GM12878 (cell line): ENCODE data around the gene ATXN1. TPM values are rescaled to one million over a fixed set of nuclear protein-coding genes. Genes with fewer than 3 reads are reported as not detected.
A peak's percentile ranks its signal among the peaks of the same experiment; 100 is the strongest.

ENCODE experiments used
- CHD4 ChIP-seq: fragments of 200-600 bp; sonication (generic); IDR thresholded peaks from 2 replicates; pipeline ENCODE4 v1.6.1; 2016; ENCODE audit warnings: mild to moderate bottlenecking
- IKZF1 ChIP-seq: fragments of 450-650 bp; conservative IDR thresholded peaks from 2 replicates; pipeline ENCODE4 v1.6.1; 2017; ENCODE audit warnings: antibody characterized with exemption, mild to moderate bottlenecking
- MEF2A ChIP-seq: IDR thresholded peaks from 2 replicates; pipeline ENCODE4 v1.6.1; 2011; ENCODE audit warnings: low read depth, mild to moderate bottlenecking, low read length, moderate library complexity; ENCODE audit not compliant: insufficient read depth
- MYC ChIP-seq: IDR thresholded peaks from 2 replicates; pipeline ENCODE4 v1.6.1; 2011; ENCODE audit warnings: mild to moderate bottlenecking, low read length, moderate library complexity, inconsistent platforms; ENCODE audit not compliant: insufficient read depth, insufficient replicate concordance, insufficient read length, severe bottlenecking
- RAD51 ChIP-seq: fragments of 450-650 bp; IDR thresholded peaks from 2 replicates; pipeline ENCODE4 v1.6.1; 2016; ENCODE audit warnings: moderate library complexity, mild to moderate bottlenecking, inconsistent platforms
- SIX5 ChIP-seq: IDR thresholded peaks from 2 replicates; pipeline ENCODE4 v1.6.1; 2011; ENCODE audit warnings: mild to moderate bottlenecking, low read depth, low read length, moderate library complexity; ENCODE audit not compliant: severe bottlenecking
- SMAD1 ChIP-seq: fragments of 450-650 bp; IDR thresholded peaks from 2 replicates; pipeline ENCODE4 v1.6.1; 2018; ENCODE audit warnings: mild to moderate bottlenecking, low read depth; ENCODE audit not compliant: partially characterized antibody
- SREBF1 ChIP-seq: IDR thresholded peaks from 2 replicates; pipeline ENCODE4 v1.6.1; 2012; ENCODE audit warnings: mild to moderate bottlenecking, low read length
- SRF ChIP-seq, 2 experiments: IDR thresholded peaks; 2 replicates each; pipeline ENCODE4 v1.6.1; 2011; ENCODE audit warnings: low read depth in 2 of 2, low read length in 2 of 2, mild to moderate bottlenecking in 1 of 2, moderate library complexity in 1 of 2
- STAT1 ChIP-seq: fragments of 450-650 bp; conservative IDR thresholded peaks from 2 replicates; pipeline ENCODE4 v1.6.1; 2014; ENCODE audit warnings: antibody characterized with exemption, mild to moderate bottlenecking
- SUPT20H ChIP-seq: IDR thresholded peaks from 2 replicates; pipeline ENCODE4 v1.6.1; 2011; ENCODE audit warnings: low read depth, mild to moderate bottlenecking, low read length, moderate library complexity, borderline replicate concordance; ENCODE audit not compliant: control insufficient read depth
- TBL1XR1 ChIP-seq: IDR thresholded peaks from 2 replicates; pipeline ENCODE4 v1.6.1; 2012; ENCODE audit warnings: low read depth, low read length, improper control_type of control experiment
- ZNF384 ChIP-seq: IDR thresholded peaks from 2 replicates; pipeline ENCODE4 v1.6.1; 2012; ENCODE audit warnings: low read depth, mild to moderate bottlenecking, low read length, improper control_type of control experiment, borderline replicate concordance
- polyA plus RNA-seq, 11 experiments: library from polyadenylated mRNA; depleted of rRNA in 4 of 11; unstranded in 6 of 11; stranded (reverse) in 5 of 11; fragments of >200 nt; fragmentation: Nextera tagmentation in 4 of 11; fragmentation: Illumina TruSeq in 1 of 11; extraction: Ambion mirVana in 4 of 11; extraction: Trizol in 1 of 11; gene quantifications; 1 replicate in 1 of 11; 2 replicates in 10 of 11; pipeline versions ENCODE4 v1.2.1 to v1.2.3, GENCODE V29; 2011 to 2016; ENCODE audit warnings: inconsistent platforms in 2 of 11, missing spikeins in 2 of 11, low read depth in 1 of 11
- total RNA-seq, 4 experiments: library from RNA; depleted of rRNA in 3 of 4; stranded (reverse); fragments of >200 nt in 3 of 4; fragmentation: Illumina TruSeq in 1 of 4; extraction: Trizol in 1 of 4; gene quantifications; 2 replicates each; pipeline versions ENCODE4 v1.2.1 to v1.2.3, GENCODE V29; 2013 to 2021
- TF ChIP-seq, protein P1 (sequence below): IDR thresholded peaks from 2 replicates; pipeline ENCODE4 v1.6.1; 2012; ENCODE audit warnings: low read depth, low read length, improper control_type of control experiment
- TF ChIP-seq, protein P2 (sequence below): fragments of 450-650 bp; formaldehyde crosslinking; IDR thresholded peaks from 2 replicates; pipeline ENCODE4 v1.4.0; 2022; ENCODE audit warnings: mild to moderate bottlenecking, moderate library complexity
- TF ChIP-seq, protein P3 (sequence below): fragments of 450-650 bp; IDR thresholded peaks from 2 replicates; pipeline ENCODE4 v1.6.1; 2017; ENCODE audit warnings: mild to moderate bottlenecking, low read depth, inconsistent platforms; ENCODE audit not compliant: poor library complexity, severe bottlenecking
- TF ChIP-seq, protein P4 (sequence below): fragments of 450-650 bp; IDR thresholded peaks from 2 replicates; pipeline ENCODE4 v1.6.1; 2018; ENCODE audit warnings: borderline replicate concordance, mild to moderate bottlenecking; ENCODE audit not compliant: partially characterized antibody
- TF ChIP-seq, protein P5 (sequence below): fragments of 450-650 bp; IDR thresholded peaks from 2 replicates; pipeline ENCODE4 v1.6.1; 2017; ENCODE audit warnings: mild to moderate bottlenecking

ATXN1 gene
- total and polyA plus RNA-seq, 10 of the 15 experiments (the other 5 are each of a cell fraction or from before 2014, with no cell fraction given) = 12.2 to 51.2 (median 20.5) TPM

DNA sequence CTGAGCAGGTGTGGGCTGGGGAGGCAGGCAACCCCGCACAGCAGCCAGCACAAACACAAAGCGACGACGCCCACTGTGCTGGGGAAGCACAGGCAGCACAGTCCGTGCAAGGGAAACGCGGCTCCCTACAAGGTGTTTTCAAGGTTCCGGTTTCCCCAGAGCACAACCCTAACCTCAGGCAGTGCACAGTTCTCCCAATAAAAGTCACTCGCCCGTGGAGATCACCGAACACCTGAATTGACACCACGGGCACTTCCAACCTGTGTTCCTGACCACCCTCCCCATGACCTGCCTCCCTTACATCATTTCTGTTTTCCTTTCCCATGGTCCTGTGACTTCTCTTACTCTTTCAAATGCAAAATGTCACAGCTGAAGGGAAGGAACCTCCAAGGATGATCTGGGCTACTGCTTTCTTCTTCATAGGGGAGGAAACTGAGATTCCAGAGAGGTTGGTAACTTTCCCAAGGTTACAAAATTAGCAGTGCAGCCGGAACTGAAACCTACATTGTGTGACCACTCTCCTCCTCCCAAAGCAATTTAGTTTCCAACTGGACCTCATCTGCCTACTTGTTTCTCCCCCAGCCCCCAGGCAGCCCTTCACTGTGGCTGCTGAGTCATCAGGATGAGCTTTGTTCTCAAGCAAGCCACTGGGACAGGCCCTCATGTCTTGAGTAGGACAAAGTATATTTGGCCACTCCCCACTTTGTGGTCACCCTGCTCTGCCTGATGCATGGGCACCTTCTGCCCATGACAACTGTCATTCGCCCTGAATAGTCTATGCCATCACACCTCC lies 125.3 kb downstream of the ATXN1 start (continued):
- TF ChIP-seq, protein P1, sequence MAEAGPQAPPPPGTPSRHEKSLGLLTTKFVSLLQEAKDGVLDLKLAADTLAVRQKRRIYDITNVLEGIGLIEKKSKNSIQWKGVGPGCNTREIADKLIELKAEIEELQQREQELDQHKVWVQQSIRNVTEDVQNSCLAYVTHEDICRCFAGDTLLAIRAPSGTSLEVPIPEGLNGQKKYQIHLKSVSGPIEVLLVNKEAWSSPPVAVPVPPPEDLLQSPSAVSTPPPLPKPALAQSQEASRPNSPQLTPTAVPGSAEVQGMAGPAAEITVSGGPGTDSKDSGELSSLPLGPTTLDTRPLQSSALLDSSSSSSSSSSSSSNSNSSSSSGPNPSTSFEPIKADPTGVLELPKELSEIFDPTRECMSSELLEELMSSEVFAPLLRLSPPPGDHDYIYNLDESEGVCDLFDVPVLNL = no peak
- TF ChIP-seq IKZF1 (peak; percentile 97), SREBF1 (no peak), SRF (IDR thresholded peaks at IDR 0.05; ENCODE audit: low read depth in 2 of 2, low read length in 2 of 2) (0 out of 4 replicates have a peak, but pooled peaks of 1 of the 2 experiments have one; percentile 4), MEF2A (peak; percentile 80), RAD51 (no peak), STAT1 (no peak), ZNF384 (no peak), MYC (no peak), TBL1XR1 (no peak), SMAD1 (no peak), SIX5 (no peak), CHD4 (no peak), SUPT20H (no peak)
- TF ChIP-seq, protein P2, sequence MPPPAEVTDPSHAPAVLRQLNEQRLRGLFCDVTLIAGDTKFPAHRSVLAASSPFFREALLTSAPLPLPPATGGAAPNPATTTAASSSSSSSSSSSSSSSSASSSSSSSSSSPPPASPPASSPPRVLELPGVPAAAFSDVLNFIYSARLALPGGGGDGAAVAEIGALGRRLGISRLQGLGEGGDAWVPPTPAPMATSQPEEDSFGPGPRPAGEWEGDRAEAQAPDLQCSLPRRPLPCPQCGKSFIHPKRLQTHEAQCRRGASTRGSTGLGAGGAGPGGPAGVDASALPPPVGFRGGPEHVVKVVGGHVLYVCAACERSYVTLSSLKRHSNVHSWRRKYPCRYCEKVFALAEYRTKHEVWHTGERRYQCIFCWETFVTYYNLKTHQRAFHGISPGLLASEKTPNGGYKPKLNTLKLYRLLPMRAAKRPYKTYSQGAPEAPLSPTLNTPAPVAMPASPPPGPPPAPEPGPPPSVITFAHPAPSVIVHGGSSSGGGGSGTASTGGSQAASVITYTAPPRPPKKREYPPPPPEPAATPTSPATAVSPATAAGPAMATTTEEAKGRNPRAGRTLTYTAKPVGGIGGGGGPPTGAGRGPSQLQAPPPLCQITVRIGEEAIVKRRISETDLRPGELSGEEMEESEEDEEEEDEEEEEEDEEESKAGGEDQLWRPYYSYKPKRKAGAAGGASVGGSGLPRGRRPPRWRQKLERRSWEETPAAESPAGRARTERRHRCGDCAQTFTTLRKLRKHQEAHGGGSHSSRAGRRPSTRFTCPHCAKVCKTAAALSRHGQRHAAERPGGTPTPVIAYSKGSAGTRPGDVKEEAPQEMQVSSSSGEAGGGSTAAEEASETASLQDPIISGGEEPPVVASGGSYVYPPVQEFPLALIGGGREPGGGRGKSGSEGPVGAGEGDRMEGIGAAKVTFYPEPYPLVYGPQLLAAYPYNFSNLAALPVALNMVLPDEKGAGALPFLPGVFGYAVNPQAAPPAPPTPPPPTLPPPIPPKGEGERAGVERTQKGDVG = no peak
- TF ChIP-seq, protein P3, sequence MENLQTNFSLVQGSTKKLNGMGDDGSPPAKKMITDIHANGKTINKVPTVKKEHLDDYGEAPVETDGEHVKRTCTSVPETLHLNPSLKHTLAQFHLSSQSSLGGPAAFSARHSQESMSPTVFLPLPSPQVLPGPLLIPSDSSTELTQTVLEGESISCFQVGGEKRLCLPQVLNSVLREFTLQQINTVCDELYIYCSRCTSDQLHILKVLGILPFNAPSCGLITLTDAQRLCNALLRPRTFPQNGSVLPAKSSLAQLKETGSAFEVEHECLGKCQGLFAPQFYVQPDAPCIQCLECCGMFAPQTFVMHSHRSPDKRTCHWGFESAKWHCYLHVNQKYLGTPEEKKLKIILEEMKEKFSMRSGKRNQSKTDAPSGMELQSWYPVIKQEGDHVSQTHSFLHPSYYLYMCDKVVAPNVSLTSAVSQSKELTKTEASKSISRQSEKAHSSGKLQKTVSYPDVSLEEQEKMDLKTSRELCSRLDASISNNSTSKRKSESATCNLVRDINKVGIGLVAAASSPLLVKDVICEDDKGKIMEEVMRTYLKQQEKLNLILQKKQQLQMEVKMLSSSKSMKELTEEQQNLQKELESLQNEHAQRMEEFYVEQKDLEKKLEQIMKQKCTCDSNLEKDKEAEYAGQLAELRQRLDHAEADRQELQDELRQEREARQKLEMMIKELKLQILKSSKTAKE = peak; percentile 60
- TF ChIP-seq, protein P4, sequence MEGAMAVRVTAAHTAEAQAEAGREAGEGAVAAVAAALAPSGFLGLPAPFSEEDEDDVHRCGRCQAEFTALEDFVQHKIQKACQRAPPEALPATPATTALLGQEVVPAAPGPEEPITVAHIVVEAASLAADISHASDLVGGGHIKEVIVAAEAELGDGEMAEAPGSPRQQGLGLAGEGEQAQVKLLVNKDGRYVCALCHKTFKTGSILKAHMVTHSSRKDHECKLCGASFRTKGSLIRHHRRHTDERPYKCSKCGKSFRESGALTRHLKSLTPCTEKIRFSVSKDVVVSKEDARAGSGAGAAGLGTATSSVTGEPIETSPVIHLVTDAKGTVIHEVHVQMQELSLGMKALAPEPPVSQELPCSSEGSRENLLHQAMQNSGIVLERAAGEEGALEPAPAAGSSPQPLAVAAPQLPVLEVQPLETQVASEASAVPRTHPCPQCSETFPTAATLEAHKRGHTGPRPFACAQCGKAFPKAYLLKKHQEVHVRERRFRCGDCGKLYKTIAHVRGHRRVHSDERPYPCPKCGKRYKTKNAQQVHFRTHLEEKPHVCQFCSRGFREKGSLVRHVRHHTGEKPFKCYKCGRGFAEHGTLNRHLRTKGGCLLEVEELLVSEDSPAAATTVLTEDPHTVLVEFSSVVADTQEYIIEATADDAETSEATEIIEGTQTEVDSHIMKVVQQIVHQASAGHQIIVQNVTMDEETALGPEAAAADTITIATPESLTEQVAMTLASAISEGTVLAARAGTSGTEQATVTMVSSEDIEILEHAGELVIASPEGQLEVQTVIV = no peak
- TF ChIP-seq, protein P5, sequence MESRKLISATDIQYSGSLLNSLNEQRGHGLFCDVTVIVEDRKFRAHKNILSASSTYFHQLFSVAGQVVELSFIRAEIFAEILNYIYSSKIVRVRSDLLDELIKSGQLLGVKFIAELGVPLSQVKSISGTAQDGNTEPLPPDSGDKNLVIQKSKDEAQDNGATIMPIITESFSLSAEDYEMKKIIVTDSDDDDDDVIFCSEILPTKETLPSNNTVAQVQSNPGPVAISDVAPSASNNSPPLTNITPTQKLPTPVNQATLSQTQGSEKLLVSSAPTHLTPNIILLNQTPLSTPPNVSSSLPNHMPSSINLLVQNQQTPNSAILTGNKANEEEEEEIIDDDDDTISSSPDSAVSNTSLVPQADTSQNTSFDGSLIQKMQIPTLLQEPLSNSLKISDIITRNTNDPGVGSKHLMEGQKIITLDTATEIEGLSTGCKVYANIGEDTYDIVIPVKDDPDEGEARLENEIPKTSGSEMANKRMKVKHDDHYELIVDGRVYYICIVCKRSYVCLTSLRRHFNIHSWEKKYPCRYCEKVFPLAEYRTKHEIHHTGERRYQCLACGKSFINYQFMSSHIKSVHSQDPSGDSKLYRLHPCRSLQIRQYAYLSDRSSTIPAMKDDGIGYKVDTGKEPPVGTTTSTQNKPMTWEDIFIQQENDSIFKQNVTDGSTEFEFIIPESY = no peak
